KBM-7 (cell line): Measurements from ENCODE around the gene CTNND2.

ENCODE experiments used
- DNase-seq: peaks from one replicate; pipeline ENCODE4 v3.0.0-alpha.2; 2015
- in situ Hi-C: fragments of 300-500 bp; cut with MboI; formaldehyde crosslinking; loops from 2 replicates; pipeline ENCODE4 v1.14.3; 2020; ENCODE audit warnings: low sequenced_read_pairs, low pct_unique_long_range_greater_than_20kb, mixed read lengths

CTNND2 gene

GRCh38 chr5:11709021-11709420 lies 195.2 kb downstream of the CTNND2 start:
- in situ Hi-C loops, result no loop called here
- no peak for DNase-seq

- no peak for DNase-seq
- in situ Hi-C loops, result no loop called here
Measured at GRCh38 chr5:11704916-11705315, 199.3 kb downstream of the CTNND2 start.

GRCh38 chr5:11700391-11700790 lies 203.9 kb downstream of the CTNND2 start:
- in situ Hi-C loops, result no loop called here
- DNase-seq, result no peak

- no peak for DNase-seq
- in situ Hi-C loops, result no loop called here
Measured at GRCh38 chr5:11692636-11693035, 211.6 kb downstream of the CTNND2 start.

DNA sequence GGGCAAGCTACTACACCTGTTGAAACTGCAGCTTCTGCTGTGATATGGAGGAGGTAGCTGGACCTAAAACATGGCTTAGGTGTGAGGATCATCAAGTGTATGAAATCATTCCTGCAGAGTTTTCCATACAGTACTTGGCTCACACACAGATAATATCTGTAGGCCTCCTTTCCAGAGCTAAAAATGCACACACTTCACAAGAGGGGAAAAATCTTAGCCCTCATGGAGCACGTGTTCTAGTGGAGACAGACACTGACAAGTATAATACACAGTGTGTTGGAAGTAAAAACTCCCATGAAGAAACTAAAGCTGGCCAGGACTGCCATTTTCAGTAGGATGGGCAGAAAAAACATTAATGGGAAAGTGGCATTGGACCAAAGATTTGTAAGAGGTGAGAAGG lies 216.7 kb downstream of the CTNND2 start:
- no peak for DNase-seq
- in situ Hi-C loops, result no loop called here

DNA sequence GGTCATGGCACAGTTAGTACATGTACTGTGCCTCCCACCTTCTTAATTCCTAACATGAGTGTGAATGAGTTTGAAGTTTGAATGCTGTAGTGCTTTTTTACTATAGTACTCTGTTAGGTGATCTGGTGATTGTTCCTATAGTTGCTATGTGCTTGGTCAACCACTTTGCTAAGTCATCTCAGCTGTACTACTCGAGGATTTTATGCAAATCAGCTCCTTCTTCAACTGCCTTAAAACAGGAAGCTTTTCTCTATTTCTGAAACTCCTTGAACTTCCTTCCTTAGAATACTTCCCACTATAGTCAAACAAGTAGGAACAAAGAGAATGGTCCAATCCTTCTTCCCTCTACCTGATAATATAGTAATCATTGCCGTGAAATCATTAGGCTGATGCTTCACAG lies 219.6 kb downstream of the CTNND2 start:
- DNase-seq, result no peak
- in situ Hi-C loops, result no loop called here

- DNase-seq, result no peak
- in situ Hi-C loops, result no loop called here
Measured at GRCh38 chr5:11683666-11684065, 220.6 kb downstream of the CTNND2 start.

DNA sequence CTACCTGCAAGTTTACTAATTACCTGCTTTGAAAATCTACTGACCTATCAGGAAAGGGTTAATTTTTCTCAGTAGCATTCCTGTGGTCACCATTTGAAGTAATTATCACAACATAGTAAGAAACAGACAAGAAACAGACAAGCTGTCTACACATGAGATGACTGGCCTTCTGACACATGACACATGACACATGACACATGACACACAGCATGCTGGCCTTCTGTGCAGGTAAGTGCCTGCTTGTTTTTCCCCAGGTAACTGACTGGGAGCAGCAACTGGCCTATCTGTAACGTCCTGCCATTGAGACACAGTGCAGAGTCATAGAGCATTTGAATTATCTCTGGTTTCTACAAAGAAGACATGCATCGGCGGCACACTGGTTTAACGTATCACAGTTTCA lies 222.4 kb downstream of the CTNND2 start:
- no peak for DNase-seq
- in situ Hi-C loops, result no loop called here

GRCh38 chr5:11679676-11680075 lies 224.6 kb downstream of the CTNND2 start:
- in situ Hi-C loops, result no loop called here
- DNase-seq, result no peak

DNA sequence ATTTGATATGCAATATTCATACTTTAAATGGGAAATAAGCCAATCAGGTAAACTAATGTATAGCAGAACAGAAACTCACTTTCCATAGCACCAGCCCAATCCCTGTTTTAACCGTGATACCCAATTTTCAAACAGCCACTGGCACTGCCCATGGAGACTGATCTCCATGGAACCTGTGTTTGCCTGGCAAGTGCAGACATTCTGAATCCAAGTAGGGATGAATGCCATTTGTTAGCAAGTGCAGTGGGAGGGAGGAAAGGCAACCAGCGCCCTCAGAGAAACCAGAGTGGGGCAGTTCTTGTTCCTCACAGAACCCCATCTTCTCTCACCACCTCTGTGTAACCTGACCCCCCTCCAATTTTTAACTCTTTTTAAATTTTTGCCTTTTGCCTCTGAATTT lies 229.1 kb downstream of the CTNND2 start:
- no peak for DNase-seq
- in situ Hi-C loops, result no loop called here

- DNase-seq, result no peak
Measured at GRCh38 chr5:11672385-11673085, 231.7 kb downstream of the CTNND2 start.

GRCh38 chr5:11658376-11658775 lies 245.9 kb downstream of the CTNND2 start:
- no peak for DNase-seq
- in situ Hi-C loops, result no loop called here

More at GRCh38 chr5:11672385-11673085, 231.7 kb downstream of the CTNND2 start:
- in situ Hi-C loops, result no loop called here

DNA sequence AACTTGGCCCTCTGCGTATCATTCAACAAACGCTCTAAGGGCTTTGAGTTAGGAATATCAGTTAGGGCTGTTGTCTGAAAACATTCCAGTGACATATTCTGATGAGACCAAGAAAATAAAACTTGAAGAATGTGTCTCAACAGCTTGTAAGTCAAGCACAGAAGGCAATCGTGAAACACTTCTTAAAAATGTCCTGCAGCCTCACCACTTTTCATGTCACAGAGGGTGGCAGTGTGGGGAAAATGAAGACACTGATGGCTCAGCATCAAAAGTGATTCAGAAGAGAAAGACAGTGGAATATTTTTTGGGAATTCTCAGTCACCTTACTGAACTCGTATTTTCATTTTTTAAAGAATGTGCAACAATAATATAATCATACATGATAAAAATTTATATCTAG lies 247.3 kb downstream of the CTNND2 start:
- no peak for DNase-seq
- in situ Hi-C loops, result no loop called here

DNA sequence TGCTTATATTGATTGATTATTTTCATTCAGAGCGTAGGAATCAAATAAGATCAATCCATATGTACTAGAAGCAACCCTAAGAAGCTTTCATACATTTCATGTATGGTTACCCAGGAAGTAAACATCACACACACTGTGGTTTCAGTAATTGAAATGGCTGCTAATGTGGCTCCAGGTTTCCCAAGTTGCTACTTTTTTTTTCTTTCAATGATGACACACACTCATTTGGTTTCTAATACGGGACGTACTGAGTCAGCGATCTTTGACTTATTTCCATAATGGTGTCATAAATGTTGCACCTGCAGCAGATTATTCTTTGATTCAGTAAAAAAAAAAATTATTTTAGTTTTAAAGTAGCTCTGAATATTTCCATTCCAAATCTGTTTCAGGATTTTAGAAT lies 248.6 kb downstream of the CTNND2 start:
- no peak for DNase-seq
- in situ Hi-C loops, result no loop called here

DNA sequence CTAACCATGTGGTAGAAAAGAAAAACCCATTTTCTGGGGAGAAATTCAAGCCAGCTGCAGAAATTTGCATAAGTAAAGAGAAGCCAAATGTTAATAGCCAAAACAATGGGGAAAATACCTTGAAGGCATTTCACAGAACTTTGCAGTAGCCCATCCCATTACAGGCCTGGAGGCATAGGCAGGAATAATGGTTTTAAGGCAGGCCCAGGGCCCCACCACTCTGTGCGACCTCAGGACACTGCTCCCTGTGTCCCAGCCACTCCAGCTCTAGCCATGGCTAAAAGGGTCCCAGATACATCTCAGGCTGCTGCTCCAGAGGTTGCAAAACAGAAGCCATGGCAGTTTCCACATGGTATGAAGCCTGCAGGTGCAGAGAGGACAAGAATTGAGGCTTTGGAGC lies 253.3 kb downstream of the CTNND2 start:
- no peak for DNase-seq
- in situ Hi-C loops, result no loop called here

GRCh38 chr5:11646141-11646540 lies 258.1 kb downstream of the CTNND2 start:
- no peak for DNase-seq
- in situ Hi-C loops, result no loop called here

- DNase-seq, result no peak
- in situ Hi-C loops, result no loop called here
Measured at GRCh38 chr5:11642438-11642837, 261.8 kb downstream of the CTNND2 start.

GRCh38 chr5:11640158-11640873 lies 263.9 kb downstream of the CTNND2 start:
- in situ Hi-C loops, result no loop called here

GRCh38 chr5:11622785-11623184 lies 281.5 kb downstream of the CTNND2 start:
- in situ Hi-C loops, result no loop called here
- no peak for DNase-seq

More at GRCh38 chr5:11640158-11640873, 263.9 kb downstream of the CTNND2 start:
- DNase-seq, result no peak

- in situ Hi-C loops, result no loop called here
- no peak for DNase-seq
Measured at GRCh38 chr5:11620172-11620571, 284.1 kb downstream of the CTNND2 start.
